RWPE2 (cell line): ENCODE measurements around the gene SAP25.

Experiments used
- ATAC-seq: fragments of 200-7000 bp; cut with Tn5 transposase; 3 replicates; pipeline ENCODE4 v1.9.1; 2021; ENCODE audit warnings: low read depth
- DNase-seq: peaks from one replicate; pipeline ENCODE4 v3.0.0-alpha.2; 2020; ENCODE audit warnings: low spot score
- H3K27ac ChIP-seq: fragments of 450-650 bp; 2 replicates; pipeline ENCODE4 v1.5.1; 2017; ENCODE audit warnings: mild to moderate bottlenecking; ENCODE audit not compliant: poor library complexity, severe bottlenecking
- H3K27me3 ChIP-seq: fragments of 250-450 bp; sonication (Bioruptor Pico); 2 replicates; pipeline ENCODE4 v1.5.1; 2021; ENCODE audit warnings: mild to moderate bottlenecking, moderate library complexity; ENCODE audit not compliant: insufficient read depth, poor library complexity, severe bottlenecking
- H3K36me3 ChIP-seq: fragments of 250-450 bp; sonication (Bioruptor Pico); 2 replicates; pipeline ENCODE4 v1.5.1; 2020; ENCODE audit warnings: low read depth, mild to moderate bottlenecking, moderate library complexity
- H3K4me1 ChIP-seq: fragments of 250-450 bp; sonication (Bioruptor Pico); 2 replicates; pipeline ENCODE4 v1.5.1; 2021; ENCODE audit warnings: mild to moderate bottlenecking, moderate library complexity; ENCODE audit not compliant: insufficient read depth, poor library complexity, severe bottlenecking
- H3K4me3 ChIP-seq: fragments of 250-450 bp; sonication (Bioruptor Pico); 2 replicates; pipeline ENCODE4 v1.5.1; 2021; ENCODE audit warnings: mild to moderate bottlenecking, moderate library complexity; ENCODE audit not compliant: severe bottlenecking
- H3K9me3 ChIP-seq: fragments of 250-450 bp; sonication (Bioruptor Pico); 2 replicates; pipeline ENCODE4 v1.5.1; 2021; ENCODE audit warnings: mild to moderate bottlenecking, moderate library complexity; ENCODE audit not compliant: severe bottlenecking
- CTCF ChIP-seq: fragments of 450-650 bp; IDR thresholded peaks from one replicate; pipeline ENCODE4 v1.5.1; 2017; ENCODE audit warnings: mild to moderate bottlenecking, moderate library complexity; ENCODE audit not compliant: poor library complexity, severe bottlenecking

The SAP25 gene

GRCh38 chr7:100609958-100610357, 36.3 kb upstream of the SAP25 start:
- TF ChIP-seq CTCF: no peak
- H3K4me1 ChIP-seq: no peaks in the 10 kb centered on the region
- no peak for ATAC-seq
- no peak for DNase-seq
- H3K36me3 ChIP-seq: no peaks in the 10 kb centered on the region
- no peaks in the 10 kb centered on the region for H3K27me3 ChIP-seq
- H3K4me3 ChIP-seq: no peak overlapping the region
- no peak overlapping the region for H3K27ac ChIP-seq
- no peaks in the 10 kb centered on the region for H3K9me3 ChIP-seq

GRCh38 chr7:100607111-100607510, 33.4 kb upstream of the SAP25 start:
- Histone ChIP-seq H3K27me3 (no peaks in the 10 kb centered on the region), H3K4me3 (no peak overlapping the region), H3K36me3 (no peaks in the 10 kb centered on the region), H3K27ac (no peak overlapping the region), H3K4me1 (no peaks in the 10 kb centered on the region), H3K9me3 (no peaks in the 10 kb centered on the region)
- DNase-seq (no peak), ATAC-seq (no peak)
- no peak for TF ChIP-seq CTCF

DNA sequence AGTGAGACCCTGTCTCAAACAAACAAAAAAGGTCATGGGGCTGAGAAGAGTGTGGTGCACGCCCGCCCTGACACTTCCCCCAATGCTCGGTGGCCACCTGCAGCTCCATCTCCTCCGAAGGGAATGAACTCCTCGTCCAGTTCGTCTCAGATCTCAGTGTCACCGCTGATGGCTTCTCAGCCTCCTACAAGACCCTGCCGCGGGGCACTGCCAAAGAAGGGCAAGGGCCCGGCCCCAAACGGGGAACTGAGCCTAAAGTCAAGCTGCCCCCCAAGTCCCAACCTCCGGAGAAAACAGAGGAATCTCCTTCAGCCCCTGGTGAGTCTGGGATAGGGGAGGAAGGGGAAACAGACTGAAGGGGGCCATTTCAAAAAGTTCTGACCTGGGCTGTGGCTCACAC, 32.6 kb upstream of the SAP25 start:
- ATAC-seq (no peak), DNase-seq (no peak)
- Histone ChIP-seq H3K36me3 (no peaks in the 10 kb centered on the region), H3K27ac (no peak overlapping the region), H3K27me3 (no peaks in the 10 kb centered on the region), H3K4me1 (no peaks in the 10 kb centered on the region), H3K4me3 (no peak overlapping the region), H3K9me3 (no peaks in the 10 kb centered on the region)
- no peak for TF ChIP-seq CTCF

- no peaks in the 10 kb centered on the region for H3K4me1 ChIP-seq
- ATAC-seq: peak; percentile 31
- H3K36me3 ChIP-seq: no peaks in the 10 kb centered on the region
- no peak for DNase-seq
- no peaks in the 10 kb centered on the region for H3K27me3 ChIP-seq
- no peaks in the 10 kb centered on the region for H3K9me3 ChIP-seq
- H3K4me3 ChIP-seq: peak overlapping the region; percentile 52
- H3K27ac ChIP-seq: peak overlapping the region; percentile 22
- peak; percentile 2 for TF ChIP-seq CTCF
Measured at GRCh38 chr7:100604976-100605911, 31.5 kb upstream of the SAP25 start.
